ENCODE results near the gene IFI27.

- TF ChIP-seq CTCF (conservative IDR thresholded peaks at IDR 0.05; ENCODE audit: low read depth, low read length): no peak
- TF ChIP-seq EZH2 (IDR thresholded peaks at IDR 0.05; ENCODE audit: borderline replicate concordance, low read depth, low read length, poor library complexity, severe bottlenecking): no peak
These were observed 3.0 kb downstream of the IFI27 start for GRCh38 chr14:94113490-94113889.
